H1 (cell line): ENCODE measurements around the gene DDB1. TPM values are rescaled to one million over a fixed set of nuclear protein-coding genes. Genes with fewer than 3 reads are reported as not detected.

Source experiments
- CTCF ChIA-PET: fragments of 300-600 bp; sonication (Branson Sonifier 250); formaldehyde crosslinking; loops from one replicate; lab custom pipeline; 2021; ENCODE audit not compliant: partially characterized antibody; lab: Charles Lee
- POLR2A ChIA-PET: fragments of 300-600 bp; sonication (Branson Sonifier 250); formaldehyde crosslinking; loops from one replicate; lab custom pipeline; 2021; ENCODE audit warnings: inconsistent platforms; ENCODE audit not compliant: partially characterized antibody; lab: Charles Lee
- DNase-seq, 2 experiments: peaks; one replicate each; pipeline versions ENCODE4 v3.0.0 to v3.0.0-alpha.2; 2010 to 2022; ENCODE audit warnings: low spot score in 2 of 2, low read depth in 1 of 2, mixed read lengths in 1 of 2
- FAIRE-seq: peaks from 2 replicates; lab custom pipeline; 2011; peaks lifted over from hg19 to GRCh38; lab: Jason Lieb, UNC
- H2AFZ ChIP-seq: 2 replicates; pipeline ENCODE4 v1.8.1; 2012; ENCODE audit warnings: low read length, inconsistent platforms
- H2AK5ac ChIP-seq: 2 replicates; pipeline ENCODE4 v1.6.1; 2013; ENCODE audit warnings: low read depth, low read length
- H2BK120ac ChIP-seq: replicated peaks from 2 replicates; pipeline ENCODE3; 2013; ENCODE audit warnings: low read depth, low read length, inconsistent platforms
- H2BK12ac ChIP-seq: 2 replicates; pipeline ENCODE4 v1.6.1; 2013; ENCODE audit warnings: low read depth, low read length
- H2BK15ac ChIP-seq: 2 replicates; pipeline ENCODE4 v1.6.1; 2013; ENCODE audit warnings: low read length
- H2BK20ac ChIP-seq: 2 replicates; pipeline ENCODE4 v1.6.1; 2013; ENCODE audit warnings: low read length
- H2BK5ac ChIP-seq: 2 replicates; pipeline ENCODE4 v1.6.1; 2013; ENCODE audit warnings: low read depth, low read length
- H3K14ac ChIP-seq: 2 replicates; pipeline ENCODE4 v1.6.1; 2013; ENCODE audit warnings: inconsistent platforms; ENCODE audit not compliant: insufficient read length
- H3K18ac ChIP-seq: 2 replicates; pipeline ENCODE4 v1.6.1; 2013; ENCODE audit warnings: low read length; ENCODE audit errors: extremely low read depth
- H3K23ac ChIP-seq: 2 replicates; pipeline ENCODE4 v1.6.1; 2013; ENCODE audit warnings: inconsistent platforms; ENCODE audit not compliant: insufficient read length
- H3K23me2 ChIP-seq: 2 replicates; pipeline ENCODE4 v1.6.1; 2013; ENCODE audit warnings: low read depth, low read length
- H3K27ac ChIP-seq: 2 replicates; pipeline ENCODE4 v1.6.1; 2011; ENCODE audit warnings: low read depth, low read length, inconsistent platforms
- H3K27me3 ChIP-seq, 4 experiments: replicated peaks in 1 of 4; 1 replicate in 1 of 4; 2 replicates in 3 of 4; pipeline versions ENCODE4 v1.6.1 to v1.8.1; 2011 to 2013; ENCODE audit warnings: low read length in 3 of 4, mild to moderate bottlenecking in 3 of 4, inconsistent platforms in 2 of 4, mixed read lengths in 2 of 4, moderate library complexity in 1 of 4; ENCODE audit not compliant: control insufficient read depth in 3 of 4, insufficient read depth in 3 of 4; ENCODE audit errors: extremely low read depth in 1 of 4
- H3K36me3 ChIP-seq, 4 experiments: 2 replicates each; pipeline versions ENCODE4 v1.6.1 to v1.8.1; 2011 to 2013; ENCODE audit warnings: mild to moderate bottlenecking in 4 of 4, low read length in 3 of 4, moderate library complexity in 2 of 4, control low read depth in 1 of 4, inconsistent platforms in 1 of 4; ENCODE audit not compliant: insufficient read depth in 4 of 4, control insufficient read depth in 2 of 4
- H3K4ac ChIP-seq: replicated peaks from 2 replicates; pipeline ENCODE3; 2013; ENCODE audit warnings: low read length, low read depth, mixed read lengths, inconsistent platforms; ENCODE audit not compliant: insufficient read length
- H3K4me1 ChIP-seq, 4 experiments: replicated peaks in 1 of 4; 1 replicate in 1 of 4; 2 replicates in 3 of 4; pipeline versions ENCODE4 v1.6.1 to v1.8.1; 2011 to 2013; ENCODE audit warnings: low read length in 3 of 4, inconsistent platforms in 2 of 4, mixed read lengths in 1 of 4; ENCODE audit not compliant: insufficient read depth in 4 of 4, control insufficient read depth in 3 of 4
- H3K4me2 ChIP-seq, 2 experiments: 2 replicates each; pipeline versions ENCODE4 v1.6.1 to v1.8.1; 2011 to 2013; ENCODE audit warnings: low read depth in 2 of 2, low read length in 2 of 2, control low read depth in 1 of 2, inconsistent platforms in 1 of 2, mild to moderate bottlenecking in 1 of 2; ENCODE audit not compliant: insufficient read depth in 1 of 2
- H3K4me3 ChIP-seq, 4 experiments: fragments of 200-600, 300-600 bp in 1 of 4; sonication (generic), shearing (Covaris generic), sonication (Bioruptor Twin) in 1 of 4; 2 replicates each; pipeline versions ENCODE4 v1.5.1 to v1.8.1; 2011 to 2016; ENCODE audit warnings: low read length in 4 of 4, low read depth in 3 of 4, control low read depth in 2 of 4, inconsistent platforms in 2 of 4, mild to moderate bottlenecking in 2 of 4, mixed read lengths in 1 of 4, moderate library complexity in 1 of 4; ENCODE audit not compliant: insufficient read depth in 2 of 4; ENCODE audit errors: extremely low read depth in 1 of 4
- H3K56ac ChIP-seq: replicated peaks from 2 replicates; pipeline ENCODE3; 2013; ENCODE audit warnings: low read depth, mild to moderate bottlenecking, mixed read lengths, low read length, inconsistent platforms; ENCODE audit not compliant: insufficient read length
- H3K79me1 ChIP-seq: 2 replicates; pipeline ENCODE4 v1.6.1; 2013; ENCODE audit warnings: low read depth, low read length, control low read depth
- H3K79me2 ChIP-seq, 2 experiments: 2 replicates each; pipeline versions ENCODE4 v1.6.1 to v1.8.1; 2012 to 2013; ENCODE audit warnings: low read length in 2 of 2, mild to moderate bottlenecking in 2 of 2, inconsistent platforms in 1 of 2; ENCODE audit not compliant: insufficient read depth in 2 of 2, control insufficient read depth in 1 of 2
- H3K9ac ChIP-seq, 4 experiments: replicated peaks in 1 of 4; 1 replicate in 1 of 4; 2 replicates in 3 of 4; pipeline versions ENCODE4 v1.6.1 to v1.8.1; 2011 to 2013; ENCODE audit warnings: low read depth in 3 of 4, low read length in 3 of 4, control low read depth in 2 of 4, mild to moderate bottlenecking in 2 of 4, moderate library complexity in 2 of 4, inconsistent platforms in 1 of 4; ENCODE audit errors: extremely low read depth in 1 of 4
- H3K9me3 ChIP-seq, 2 experiments: 2 replicates each; pipeline versions ENCODE4 v1.6.1 to v1.8.1; 2012 to 2013; ENCODE audit warnings: mild to moderate bottlenecking in 2 of 2, moderate library complexity in 2 of 2, control low read depth in 1 of 2, inconsistent platforms in 1 of 2, low read depth in 1 of 2, low read length in 1 of 2, mixed read lengths in 1 of 2; ENCODE audit not compliant: insufficient read depth in 2 of 2
- H4K20me1 ChIP-seq, 2 experiments: replicated peaks in 1 of 2; 2 replicates each; pipeline versions ENCODE3 to v1.8.1; 2011 to 2013; ENCODE audit warnings: inconsistent platforms in 2 of 2, low read length in 2 of 2, mild to moderate bottlenecking in 1 of 2; ENCODE audit not compliant: insufficient read depth in 2 of 2, control insufficient read depth in 1 of 2
- H4K5ac ChIP-seq: 2 replicates; pipeline ENCODE4 v1.6.1; 2013; ENCODE audit warnings: low read length, low read depth, mixed read lengths, inconsistent platforms; ENCODE audit not compliant: insufficient read length
- H4K8ac ChIP-seq: 2 replicates; pipeline ENCODE4 v1.8.0; 2013; ENCODE audit warnings: mild to moderate bottlenecking, moderate library complexity, low read length, inconsistent platforms; ENCODE audit not compliant: insufficient read depth; ENCODE audit errors: extremely low read depth
- H4K91ac ChIP-seq: replicated peaks from 2 replicates; pipeline ENCODE3; 2013; ENCODE audit warnings: low read length, mixed read lengths, inconsistent platforms; ENCODE audit not compliant: insufficient read length
- HDAC2 ChIP-seq, 2 experiments: fragments of 300-600 bp in 1 of 2; sonication (generic) in 1 of 2; IDR thresholded peaks; 2 replicates each; pipeline ENCODE4 v1.6.1; 2011 to 2012; ENCODE audit warnings: low read depth in 2 of 2, low read length in 2 of 2, mild to moderate bottlenecking in 2 of 2, moderate library complexity in 2 of 2, borderline replicate concordance in 1 of 2, inconsistent platforms in 1 of 2
- NANOG ChIP-seq: IDR thresholded peaks from 2 replicates; pipeline ENCODE4 v1.6.1; 2011; ENCODE audit warnings: low read length, low read depth, mild to moderate bottlenecking, inconsistent platforms; ENCODE audit not compliant: insufficient read depth, poor library complexity, severe bottlenecking
- NRF1 ChIP-seq: IDR thresholded peaks from 2 replicates; pipeline ENCODE4 v1.6.1; 2011; ENCODE audit warnings: mild to moderate bottlenecking, low read depth, low read length, improper control_type of control experiment
- POLR2A ChIP-seq, 2 experiments: IDR thresholded peaks; 1 replicate in 1 of 2; 2 replicates in 1 of 2; pipeline ENCODE4 v1.6.1; 2011; ENCODE audit warnings: low read depth in 2 of 2, low read length in 2 of 2, mild to moderate bottlenecking in 2 of 2; ENCODE audit errors: control extremely low read depth in 1 of 2
- SIX5 ChIP-seq: IDR thresholded peaks from 2 replicates; pipeline ENCODE4 v1.6.1; 2011; ENCODE audit warnings: mild to moderate bottlenecking, low read depth, low read length
- WGBS, 2 experiments: shearing (Covaris generic) in 1 of 2; methylation state at CpG; one replicate each; pipeline versions ENCODE4 v1.1.6 to v1.1.7; 2013 to 2015; ENCODE audit warnings: low lambda C conversion rate in 2 of 2, mixed read lengths in 2 of 2, inconsistent platforms in 1 of 2, low coverage in 1 of 2, missing lambda C conversion rate in 1 of 2; ENCODE audit not compliant: insufficient replicate concordance in 2 of 2, insufficient coverage in 1 of 2, insufficient read length in 1 of 2; ENCODE audit errors: extremely low coverage in 1 of 2, missing lambda C conversion rate in 1 of 2; 5-methylcytosine and 5-hydroxymethylcytosine counted together
- polyA plus RNA-seq, 7 experiments: library from polyadenylated mRNA; depleted of rRNA in 3 of 7; stranded (reverse) in 5 of 7; unstranded in 2 of 7; fragments of >200 nt in 5 of 7; fragments of 200-250 nt in 2 of 7; gene quantifications; 1 replicate in 5 of 7; 2 replicates in 1 of 7; 4 replicates in 1 of 7; pipeline versions ENCODE4 v1.2.1 to v1.2.3, GENCODE V29; 2011 to 2013; ENCODE audit warnings: missing spikeins in 2 of 7, mixed read lengths in 2 of 7
- total RNA-seq: library from RNA; stranded (reverse); fragmentation: NEBNext Ultra II Directional; extraction: Animal tissue kit (Norgen Biotek cat#: 25700); gene quantifications from 2 replicates; pipeline ENCODE4 v1.2.1, GENCODE V29; 2021

Gene DDB1
- total and polyA plus RNA-seq, 2 of the 8 experiments (the other 6 are each of a cell fraction or from before 2014, with no cell fraction given): 275 to 306 TPM

- Histone ChIP-seq H2BK12ac (no peak overlapping the region), H3K4ac (no peak overlapping the region), H3K79me2 (peaks cover 23 to 63% of the 10 kb centered on the region in 2 experiments), H4K5ac (no peak overlapping the region), H2AK5ac (no peak overlapping the region), H3K27me3 (no peaks in the 10 kb centered on the region), H3K23ac (no peak overlapping the region), H3K14ac (no peak overlapping the region), H2BK120ac (no peak overlapping the region), H3K9me3 (no peaks in the 10 kb centered on the region), H3K23me2 (peaks cover 6% of the 10 kb centered on the region; the same call in 1 of the 2 replicates), H2BK5ac (no peak overlapping the region), H3K9ac (no peak overlapping the region), H2BK15ac (no peak overlapping the region), H3K27ac (no peak overlapping the region), H3K18ac (no peak overlapping the region), H4K91ac (no peak overlapping the region), H4K8ac (no peak overlapping the region), H2AFZ (no peak overlapping the region), H4K20me1 (peaks cover 0 to 13% of the 10 kb centered on the region in 2 experiments), H2BK20ac (no peak overlapping the region), H3K36me3 (peaks cover 19 to 59% (median 52%) of the 10 kb centered on the region in 4 experiments), H3K79me1 (peaks cover 4% of the 10 kb centered on the region; the same call in 1 of the 2 replicates), H3K56ac (no peak overlapping the region), H3K4me2 (no peak overlapping the region), H3K4me1 (peaks cover 0 to 3% (median 1%) of the 10 kb centered on the region in 4 experiments; a peak in 6 of 7 replicates), H3K4me3 (no peak overlapping the region)
- ChIA-PET CTCF (interaction anchor here (0.6 to 3.4 kb wide), 4 partner anchors 8 to 57 kb away, joined by 3 to 19 read pairs (median 7); no protein-coding TSS in a partner anchor), POLR2A (interaction anchor here (1.3 to 5.7 kb wide), 5 partner anchors 8 to 74 kb away, joined by 3 to 50 read pairs (median 8); partner anchors contain the start of genes CYB561A3 and TMEM138)
- WGBS, 2 experiments: 89% methylated on average over 9 of the region's 9 CpGs; no CpG with 5 or more reads in 1 of the 2 experiments
- FAIRE-seq: no peak
- DNase-seq: no peak
- TF ChIP-seq POLR2A (IDR thresholded peaks at IDR 0.05; ENCODE audit: control extremely low read depth in 1 of 2, low read depth in 2 of 2, low read length in 2 of 2): no peak
- no peak for TF ChIP-seq SIX5
- no peak for TF ChIP-seq HDAC2 (IDR thresholded peaks at IDR 0.05; ENCODE audit: borderline replicate concordance in 1 of 2, low read depth in 2 of 2, low read length in 2 of 2)
- no peak for TF ChIP-seq NANOG
- no peak for TF ChIP-seq NRF1
Measured at GRCh38 chr11:61328351-61328750, 4.6 kb downstream of the DDB1 start.
